Ascending aorta (tissue), 2 donors: ENCODE data around the gene WDR76. TPM values are rescaled to one million over a fixed set of nuclear protein-coding genes. Genes with fewer than 3 reads are reported as not detected.

Experiments
- DNase-seq, 2 donors: peaks; one replicate each; pipeline ENCODE4 v3.0.0-alpha.2; 2019; ENCODE audit warnings: low spot score in 2 of 2
- H3K27ac ChIP-seq, 2 donors: fragments of 200-600 bp; sonication (generic); one replicate each; pipeline ENCODE4 v1.5.1; 2016 to 2017; ENCODE audit warnings: mild to moderate bottlenecking in 1 of 2
- H3K27me3 ChIP-seq: fragments of 200-600 bp; sonication (generic); one replicate; pipeline ENCODE4 v1.5.1; 2017
- H3K36me3 ChIP-seq, 2 donors: fragments of 200-600 bp; sonication (generic); one replicate each; pipeline ENCODE4 v1.5.1; 2016
- H3K4me1 ChIP-seq, 2 donors: fragments of 200-600 bp; sonication (generic); one replicate each; pipeline ENCODE4 v1.5.1; 2016 to 2017; ENCODE audit warnings: mild to moderate bottlenecking in 1 of 2
- H3K4me3 ChIP-seq, 2 donors: fragments of 200-600 bp; sonication (generic); one replicate each; pipeline ENCODE4 v1.5.1; 2016 to 2017; ENCODE audit warnings: mild to moderate bottlenecking in 1 of 2
- H3K9me3 ChIP-seq, 2 donors: fragments of 200-600 bp; sonication (generic); one replicate each; pipeline ENCODE4 v1.5.1; 2016
- CTCF ChIP-seq, 3 experiments: fragments of 200-600 bp in 2 of 3; fragments of 450-650 bp in 1 of 3; sonication (generic) in 2 of 3; IDR thresholded peaks; one replicate each; pipeline ENCODE4 v1.5.1; 2016 to 2019; ENCODE audit warnings: antibody characterized with exemption in 3 of 3, mild to moderate bottlenecking in 1 of 3, moderate library complexity in 1 of 3
- intact Hi-C: fragments of 100-400 bp; cut with DNase I; formaldehyde crosslinking; loops from one replicate; pipeline ENCODE4 v1.15.1; 2023
- total RNA-seq: library from RNA; depleted of rRNA; stranded (reverse); fragments of >200 nt; gene quantifications from one replicate; pipeline ENCODE4 v1.1.0, GENCODE V29; 2016

Gene WDR76
- total RNA-seq, 1 donor from 2014 or later: 5.2 TPM

GRCh38 chr15:43913026-43913780 lies 86.4 kb downstream of the WDR76 start:
- no peaks in the 10 kb centered on the region for H3K9me3 ChIP-seq
- no peak for TF ChIP-seq CTCF (IDR thresholded peaks at IDR 0.05)
- peak in 1 of 2 donors; percentile 73 for DNase-seq
- H3K27ac ChIP-seq: peak overlapping the region; percentile 51 to 72
- H3K36me3 ChIP-seq: no peaks in the 10 kb centered on the region
- H3K4me3 ChIP-seq: no peak overlapping the region
- peaks cover 4 to 14% of the 10 kb centered on the region in 2 donors for H3K4me1 ChIP-seq
- intact Hi-C loops: no loop called here
- H3K27me3 ChIP-seq: no peaks in the 10 kb centered on the region

GRCh38 chr15:43913941-43914340 lies 87.1 kb downstream of the WDR76 start:
- intact Hi-C loops: no loop called here
- H3K36me3 ChIP-seq: no peaks in the 10 kb centered on the region
- H3K4me3 ChIP-seq: no peak overlapping the region
- H3K9me3 ChIP-seq: no peaks in the 10 kb centered on the region
- H3K27ac ChIP-seq: peak overlapping the region; percentile 51 to 72
- H3K27me3 ChIP-seq: no peaks in the 10 kb centered on the region
- no peak for TF ChIP-seq CTCF (IDR thresholded peaks at IDR 0.05)
- no peak for DNase-seq
- H3K4me1 ChIP-seq: peaks cover 4 to 14% of the 10 kb centered on the region in 2 donors

GRCh38 chr15:43915631-43916325 lies 89.0 kb downstream of the WDR76 start:
- no peaks in the 10 kb centered on the region for H3K36me3 ChIP-seq
- peaks cover 4 to 14% of the 10 kb centered on the region in 2 donors for H3K4me1 ChIP-seq
- no peak overlapping the region for H3K27ac ChIP-seq
- intact Hi-C loops: no loop called here
- H3K27me3 ChIP-seq: no peaks in the 10 kb centered on the region
- no peak for DNase-seq
- TF ChIP-seq CTCF (IDR thresholded peaks at IDR 0.05): no peak
- H3K9me3 ChIP-seq: no peaks in the 10 kb centered on the region
- no peak overlapping the region for H3K4me3 ChIP-seq

- DNase-seq: no peak
- Histone ChIP-seq H3K36me3 (no peaks in the 10 kb centered on the region), H3K9me3 (no peaks in the 10 kb centered on the region), H3K27me3 (no peaks in the 10 kb centered on the region), H3K27ac (no peak overlapping the region), H3K4me3 (no peak overlapping the region), H3K4me1 (peaks cover 4 to 11% of the 10 kb centered on the region in 2 donors)
- no peak for TF ChIP-seq CTCF (IDR thresholded peaks at IDR 0.05)
- intact Hi-C loops: no loop called here
Measured at GRCh38 chr15:43916326-43916660, 89.5 kb downstream of the WDR76 start.

Other genes starting within 250 kb of the WDR76 start
- gene PPIP5K1, start 236.8 kb upstream of the WDR76 start, total RNA-seq: 99.2 TPM
- not detected for gene CKMT1B, start 233.0 kb upstream of the WDR76 start, total RNA-seq
- gene STRC, start 208.2 kb upstream of the WDR76 start, total RNA-seq: not detected
- 1.4 TPM for gene CATSPER2, start 178.2 kb upstream of the WDR76 start, total RNA-seq
- gene CKMT1A, start 133.1 kb upstream of the WDR76 start, total RNA-seq: not detected
- 89.1 TPM for gene PDIA3, start 80.6 kb upstream of the WDR76 start, total RNA-seq
- 39.5 TPM for gene ELL3, start 50.0 kb upstream of the WDR76 start, total RNA-seq
- gene SERF2, start 34.7 kb upstream of the WDR76 start, total RNA-seq: 733 TPM
- not detected for gene SERINC4, start 26.8 kb upstream of the WDR76 start, total RNA-seq
- gene HYPK, start 26.4 kb upstream of the WDR76 start, total RNA-seq: 20.2 TPM
- 14.8 TPM for gene MFAP1, start 2.3 kb upstream of the WDR76 start, total RNA-seq